ENCODE data around the gene NUDT3.
"Not testable (repeated sequence)": the region's sequence is repeated elsewhere in the genome, so short reads cannot be mapped to it uniquely, and the experiment has no call there.

NUDT3 gene

GRCh38 chr6:34391786-34392496 is 528 bp downstream of the NUDT3 start:
- DNase-seq, result peak; percentile 71 to 85

- peak in 1 of 2 experiments; percentile 71 for DNase-seq
These were observed 1.0 kb downstream of the NUDT3 start for GRCh38 chr6:34391473-34391785.

- peak; percentile 62 to 63 for DNase-seq
These were observed 1.7 kb downstream of the NUDT3 start for GRCh38 chr6:34390531-34391472.

DNA sequence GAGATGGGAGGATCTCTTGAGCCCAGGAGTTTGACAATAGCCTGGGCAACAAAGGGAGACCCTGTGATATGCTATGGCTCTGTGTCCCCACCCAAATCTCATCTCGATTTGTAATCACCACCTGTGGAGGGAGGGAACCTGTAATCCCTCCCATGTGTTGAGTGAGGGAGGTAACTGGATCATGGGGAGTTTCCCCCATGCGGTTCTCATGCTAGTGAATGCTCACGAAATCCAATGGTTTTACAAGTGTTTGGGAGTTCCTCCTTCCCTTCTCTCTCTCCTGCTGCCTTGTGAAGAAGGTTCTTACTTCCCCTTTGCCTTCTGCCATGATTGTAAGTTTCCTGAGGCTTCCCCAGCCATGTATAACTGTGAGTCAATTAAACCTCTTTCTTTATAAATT is 3.4 kb downstream of the NUDT3 start:
- DNase-seq, result no peak

DNA sequence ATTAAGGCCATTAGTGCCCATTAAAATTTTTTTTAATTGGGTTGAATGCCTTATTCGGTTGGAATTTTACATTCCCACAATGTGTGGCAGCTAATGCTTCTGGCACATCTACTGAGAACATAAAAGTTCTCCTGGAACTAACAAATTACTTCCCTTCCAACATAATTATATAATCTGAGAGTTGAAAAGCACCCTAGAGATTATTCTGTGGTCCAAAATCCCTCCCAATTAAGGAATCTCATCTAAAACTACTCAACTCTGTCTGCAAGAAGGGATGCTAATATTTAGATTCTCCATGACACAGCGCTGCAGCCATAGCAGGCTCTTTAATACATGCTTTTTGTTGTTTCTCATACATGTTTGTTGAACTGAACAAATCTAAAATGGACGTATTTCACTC is 4.0 kb downstream of the NUDT3 start:
- DNase-seq, result no peak

GRCh38 chr6:34386316-34387137 is 5.9 kb downstream of the NUDT3 start:
- DNase-seq, result no peak

DNA sequence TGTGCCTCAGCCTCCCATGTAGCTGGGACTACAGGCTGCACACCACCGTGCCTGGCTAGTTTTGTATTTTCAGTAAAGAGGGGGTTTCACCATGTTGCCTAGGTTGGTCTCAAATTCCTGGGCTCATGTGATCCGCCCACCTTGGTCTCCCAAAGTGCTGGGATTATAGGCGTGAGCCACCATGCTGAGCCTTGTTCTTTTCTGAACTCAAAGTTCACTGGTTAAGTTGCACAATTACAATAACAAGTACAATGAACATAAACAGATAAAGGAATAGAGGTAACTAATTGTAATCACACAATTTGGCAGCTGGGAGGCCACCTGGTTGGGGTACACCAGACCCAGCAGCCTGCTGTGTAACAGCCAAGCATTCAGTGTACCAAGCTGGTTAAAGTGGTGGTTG is 6.7 kb downstream of the NUDT3 start:
- DNase-seq, result no peak

DNA sequence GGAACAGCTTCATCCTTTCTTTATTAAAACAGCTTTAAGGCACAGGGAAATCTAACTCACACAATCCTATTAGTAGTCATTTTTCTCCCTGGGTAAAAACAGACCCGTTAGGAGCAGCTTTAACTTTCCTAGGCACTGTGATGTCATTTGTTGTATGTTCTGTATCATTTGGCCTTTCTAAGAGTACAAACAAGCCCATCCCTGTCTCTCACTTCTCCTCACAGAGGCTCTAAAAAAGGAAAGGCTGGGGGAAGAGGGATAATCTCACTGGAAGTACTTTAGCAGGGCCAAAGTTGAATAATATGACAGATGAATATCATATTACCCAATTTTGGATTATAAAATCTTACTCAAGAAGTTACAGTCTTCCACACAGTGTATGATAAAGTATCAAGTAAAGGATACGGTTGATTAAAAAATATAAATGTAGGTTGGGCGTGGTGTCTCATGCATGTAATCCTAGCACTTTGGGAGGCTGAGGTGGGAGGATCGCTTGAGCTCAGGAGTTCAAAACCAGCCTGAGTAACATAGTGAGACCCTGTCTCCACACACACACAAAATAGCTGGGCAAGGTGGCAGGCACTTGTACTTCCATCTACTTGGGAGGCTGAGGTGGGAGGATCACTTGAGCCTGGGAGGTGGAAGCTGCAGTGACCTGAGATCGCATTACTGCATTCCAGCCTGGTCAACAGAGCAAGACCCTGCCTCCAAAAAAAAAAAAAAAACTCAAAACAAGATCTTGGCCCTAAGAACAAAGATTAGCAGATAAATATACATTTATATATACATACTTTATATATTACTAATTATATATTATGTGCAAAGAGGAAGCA is 7.9 kb downstream of the NUDT3 start:
- no peak for DNase-seq

DNA sequence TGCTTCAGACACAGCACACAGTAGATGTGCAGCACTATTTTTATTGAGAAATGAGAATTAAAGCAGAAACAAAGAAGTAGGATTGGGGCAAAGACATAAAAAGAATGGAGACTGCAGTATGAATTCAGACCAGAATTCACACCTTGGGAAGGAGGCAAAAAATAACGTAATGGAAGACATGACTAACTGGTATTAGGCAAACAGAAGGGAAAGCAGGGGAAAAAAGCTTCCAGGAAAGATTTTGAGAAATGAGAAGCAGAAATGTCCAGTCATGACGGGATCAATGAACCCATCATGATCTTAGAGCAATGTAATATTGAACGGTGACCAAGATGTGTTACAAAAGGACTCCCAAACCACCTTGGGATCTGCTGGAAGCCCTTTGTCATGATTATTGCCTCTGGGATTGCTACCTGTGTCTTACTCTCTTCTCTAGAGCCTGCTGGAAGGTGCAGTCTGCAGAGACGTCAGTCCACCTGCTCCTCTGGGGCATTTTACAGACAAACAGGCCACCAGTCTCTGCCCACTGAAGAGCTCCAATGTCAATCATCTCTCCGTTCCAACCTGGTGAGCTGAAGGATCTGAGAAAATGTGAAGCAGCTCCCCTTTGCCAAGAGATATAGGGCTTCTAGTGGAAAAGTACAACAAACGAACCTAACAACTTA is 8.7 kb downstream of the NUDT3 start:
- no peak for DNase-seq

DNA sequence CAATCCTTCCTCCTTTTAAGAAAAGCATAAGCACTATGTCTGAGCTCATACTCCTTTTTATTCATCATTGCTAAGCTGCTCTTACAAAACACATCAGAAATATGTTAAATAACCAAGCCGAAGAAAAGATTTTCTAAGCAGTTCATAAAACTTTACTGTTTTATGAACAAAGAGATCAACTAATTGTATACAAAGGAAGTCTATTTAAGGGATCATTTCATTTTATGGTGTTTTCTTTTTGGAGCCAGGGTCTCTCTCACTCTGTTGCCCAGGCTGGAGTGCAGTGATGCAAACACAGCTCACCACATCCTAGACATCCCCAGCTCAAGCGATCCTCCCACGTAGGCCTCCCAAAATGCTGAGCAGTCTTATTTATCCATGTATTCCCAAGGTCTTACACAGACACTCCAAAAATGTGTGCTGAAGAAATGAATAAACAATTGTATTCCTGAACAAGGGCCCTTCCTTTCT is 9.3 kb downstream of the NUDT3 start:
- no peak for DNase-seq

GRCh38 chr6:34381081-34381480 is 11.4 kb downstream of the NUDT3 start:
- DNase-seq, result no peak

DNA sequence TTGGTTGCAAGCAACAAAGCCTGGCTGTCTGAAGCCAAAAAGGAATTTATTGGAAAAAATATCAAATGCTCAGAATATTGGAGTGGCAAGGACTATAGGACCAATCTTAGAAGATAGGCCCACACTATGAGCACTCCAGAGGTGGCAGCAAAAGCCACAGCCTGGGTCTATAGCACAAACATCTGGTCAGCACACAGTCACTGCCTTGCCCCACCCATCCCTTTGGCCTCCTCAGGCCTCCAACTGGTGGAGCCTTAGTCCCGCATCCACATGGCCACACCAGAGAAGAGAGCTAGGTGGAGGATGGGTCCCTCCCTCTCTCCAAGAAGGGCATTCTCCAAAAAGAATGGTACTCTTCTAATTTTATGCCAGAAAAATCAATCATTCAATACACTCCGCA is 14.0 kb downstream of the NUDT3 start:
- no peak for DNase-seq

GRCh38 chr6:34377984-34378383 is 14.5 kb downstream of the NUDT3 start:
- no peak for DNase-seq

DNA sequence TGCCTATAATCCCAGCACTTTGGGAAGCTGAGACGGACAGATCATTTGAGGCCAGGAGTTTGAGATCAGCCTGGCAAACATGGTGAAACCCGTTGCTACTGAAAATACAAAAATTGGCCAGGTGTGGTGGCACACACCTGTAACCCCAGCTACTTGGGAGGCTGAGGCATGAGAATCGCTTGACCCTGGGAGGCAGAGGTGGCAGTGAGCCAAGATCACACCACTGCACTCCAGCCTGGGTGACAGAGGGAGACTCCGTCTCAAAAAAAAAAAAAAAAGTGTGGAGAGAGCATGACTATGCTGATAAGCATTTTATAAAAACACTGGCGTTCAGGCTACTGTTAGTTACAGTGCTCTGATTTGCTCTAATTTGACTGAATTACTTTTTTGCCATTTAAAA is 14.9 kb downstream of the NUDT3 start:
- not testable (repeated sequence) for DNase-seq

- DNase-seq, result no peak
These were observed 16.6 kb downstream of the NUDT3 start for GRCh38 chr6:34375833-34376232.

DNA sequence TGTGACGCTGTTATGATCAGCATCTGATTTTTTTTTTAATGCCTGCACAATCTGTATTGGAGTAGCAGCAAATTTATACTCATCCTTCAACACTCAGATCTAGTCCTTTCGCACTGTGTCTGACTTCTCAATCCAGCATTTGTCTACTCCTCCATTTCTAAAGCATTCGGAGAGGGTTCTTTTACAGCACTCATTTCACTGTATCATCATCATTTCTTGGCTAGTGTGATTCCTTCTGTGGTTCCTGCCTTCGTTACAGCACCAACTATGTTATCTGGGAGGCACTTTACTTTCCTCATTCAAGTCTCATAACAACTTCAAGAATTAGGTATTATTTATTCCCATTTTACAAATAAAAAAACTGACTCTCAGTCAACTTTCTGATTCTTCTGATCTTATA is 18.0 kb downstream of the NUDT3 start:
- DNase-seq, result no peak

DNA sequence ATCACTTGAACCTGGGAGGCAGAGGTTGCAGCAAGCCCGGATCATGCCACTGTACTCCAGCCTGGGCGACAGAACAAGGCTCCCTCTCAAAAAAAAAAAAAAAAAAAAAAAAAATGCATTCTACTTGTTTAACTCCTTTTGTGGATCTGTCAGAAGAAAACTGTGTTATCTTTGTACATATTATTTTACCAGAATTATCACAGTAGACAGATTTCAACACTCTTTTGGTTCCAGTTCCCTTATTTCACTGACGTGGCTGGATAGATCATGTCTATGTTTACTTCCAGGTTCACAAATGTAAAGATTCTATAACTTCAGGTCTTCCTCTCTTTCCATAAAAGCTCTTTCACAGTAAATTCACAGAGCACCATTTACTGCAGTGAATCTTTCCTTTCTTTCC is 18.4 kb downstream of the NUDT3 start:
- no peak for DNase-seq

- no peak for DNase-seq
These were observed 19.0 kb downstream of the NUDT3 start for GRCh38 chr6:34373511-34373910.

- DNase-seq, result not testable (repeated sequence)
These were observed 20.6 kb downstream of the NUDT3 start for GRCh38 chr6:34371865-34372264.

DNA sequence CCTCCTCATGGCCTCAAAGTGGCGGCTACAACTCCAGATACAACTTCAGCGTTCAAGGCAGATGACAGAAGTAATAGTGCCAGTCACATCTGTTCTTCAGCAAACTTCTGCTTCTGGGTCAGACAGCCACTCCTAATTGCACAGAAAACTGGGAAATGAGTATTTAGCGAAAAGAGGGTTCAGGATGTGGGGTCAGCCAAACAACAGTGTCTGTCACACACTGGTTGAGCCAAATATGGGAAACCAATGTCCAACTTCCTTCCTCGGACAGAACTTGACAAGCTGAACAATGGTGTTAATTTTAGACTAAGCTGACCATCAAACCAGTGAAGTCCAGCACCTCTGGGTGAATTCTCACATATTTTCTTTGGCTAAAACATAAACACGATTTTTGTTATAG is 22.1 kb downstream of the NUDT3 start:
- DNase-seq, result no peak

DNA sequence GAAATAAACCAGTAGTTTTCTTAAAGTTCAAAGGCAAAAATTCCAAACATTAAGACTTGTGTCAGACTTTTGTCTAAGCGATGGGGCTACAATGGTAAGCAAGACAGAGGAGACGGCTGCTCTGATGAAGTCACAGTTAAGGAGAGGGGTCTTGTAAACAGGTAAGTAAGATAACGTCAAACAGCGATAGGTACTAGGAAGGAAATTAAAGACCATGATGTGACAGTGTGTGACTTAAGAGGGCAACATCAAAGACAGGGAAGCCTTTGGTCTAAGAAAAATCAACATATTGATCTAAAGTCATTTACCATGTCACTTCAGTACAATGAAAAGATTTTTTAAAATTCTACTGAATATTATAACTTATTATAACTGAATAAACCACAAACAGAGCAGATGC is 23.1 kb downstream of the NUDT3 start:
- no peak for DNase-seq

DNA sequence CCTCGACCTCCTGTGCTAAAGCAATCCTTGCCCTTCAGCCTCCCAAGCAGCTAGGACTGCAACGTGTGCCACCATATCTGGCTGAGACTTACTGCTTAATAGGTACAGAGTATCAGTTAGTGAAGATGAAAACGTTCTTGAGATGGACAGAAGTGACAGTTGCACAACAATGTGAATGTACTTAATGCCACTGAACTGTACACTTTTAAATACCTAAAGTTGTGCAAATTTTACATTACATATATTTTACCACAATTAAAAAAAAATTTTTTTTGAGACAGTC is 25.9 kb downstream of the NUDT3 start:
- DNase-seq, result no peak

Measured in NCI-H526 (cell line).